WERI-Rb-1 (cell line): ENCODE measurements around the gene KSR1.
A peak's percentile ranks its signal among the peaks of the same experiment; 100 is the strongest.

Experiments
- DNase-seq: peaks from one replicate; pipeline ENCODE4 v3.0.0-alpha.2; 2020
- H3K27ac ChIP-seq: fragments of 250-450 bp; sonication (Bioruptor Pico); 2 replicates; pipeline ENCODE4 v1.5.1; 2020; ENCODE audit warnings: mild to moderate bottlenecking, moderate library complexity
- H3K27me3 ChIP-seq: fragments of 250-450 bp; sonication (Bioruptor Pico); 2 replicates; pipeline ENCODE4 v1.5.1; 2021; ENCODE audit warnings: mild to moderate bottlenecking, low read depth, moderate library complexity; ENCODE audit not compliant: insufficient read depth, severe bottlenecking
- H3K36me3 ChIP-seq: fragments of 250-450 bp; sonication (Bioruptor Pico); 2 replicates; pipeline ENCODE4 v1.5.1; 2020; ENCODE audit warnings: mild to moderate bottlenecking, moderate library complexity
- H3K4me3 ChIP-seq: 2 replicates; pipeline ENCODE4 v1.5.1; 2011; ENCODE audit warnings: low read depth, mild to moderate bottlenecking, control low read depth, low read length
- H3K9me3 ChIP-seq: fragments of 250-450 bp; sonication (Bioruptor Pico); 2 replicates; pipeline ENCODE4 v1.5.1; 2021; ENCODE audit warnings: mild to moderate bottlenecking, moderate library complexity; ENCODE audit not compliant: severe bottlenecking
- CTCF ChIP-seq: IDR thresholded peaks from 2 replicates; pipeline ENCODE4 v1.5.1; 2011; ENCODE audit warnings: low read depth, mild to moderate bottlenecking, control low read depth, inconsistent platforms, low read length

KSR1 gene

DNA sequence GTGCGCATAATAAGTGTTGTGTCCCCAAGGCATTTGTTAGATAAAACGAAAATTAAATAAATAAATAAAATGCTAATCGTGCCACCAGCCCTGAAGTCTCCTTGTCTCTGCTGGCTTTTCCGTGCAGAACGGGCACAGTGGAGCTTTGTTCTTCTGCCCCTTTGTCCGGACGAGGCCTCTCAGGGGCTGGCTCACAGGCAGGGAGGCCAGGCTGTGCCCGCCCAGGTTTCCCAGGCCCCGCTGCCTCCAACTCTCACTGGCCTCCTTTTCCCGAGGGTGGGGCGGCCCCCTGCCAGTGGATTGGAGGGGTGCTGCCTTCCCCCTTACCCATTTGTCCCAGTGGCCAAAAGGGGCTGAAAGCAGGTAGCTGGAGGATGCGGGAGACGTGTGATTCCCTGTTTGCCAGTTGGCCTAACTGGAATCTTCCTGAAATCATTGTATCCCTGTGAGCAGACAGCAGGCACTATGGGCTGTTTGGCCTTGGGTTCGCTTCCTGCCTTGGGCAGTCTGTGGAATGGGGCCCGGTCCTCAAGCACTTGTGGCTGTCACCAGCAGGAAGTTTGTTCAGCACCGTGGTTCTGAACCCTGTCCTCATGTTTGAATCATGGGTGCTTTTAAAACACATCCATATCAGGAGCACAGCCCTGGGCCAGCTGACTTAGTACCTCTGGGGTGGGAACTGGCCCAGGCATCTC, 64.4 kb downstream of the KSR1 start:
- DNase-seq = no peak
- H3K9me3 ChIP-seq = no peaks in the 10 kb centered on the region
- no peaks in the 10 kb centered on the region for H3K36me3 ChIP-seq
- peak overlapping the region; percentile 63 for H3K27ac ChIP-seq
- no peak overlapping the region for H3K4me3 ChIP-seq
- H3K27me3 ChIP-seq = no peaks in the 10 kb centered on the region
- TF ChIP-seq CTCF = no peak

GRCh38 chr17:27521281-27522027, 65.2 kb downstream of the KSR1 start:
- Histone ChIP-seq H3K9me3 (no peaks in the 10 kb centered on the region), H3K27me3 (no peaks in the 10 kb centered on the region), H3K4me3 (no peak overlapping the region), H3K27ac (no peak overlapping the region), H3K36me3 (no peaks in the 10 kb centered on the region)
- peak; percentile 41 for DNase-seq
- TF ChIP-seq CTCF = no peak

DNA sequence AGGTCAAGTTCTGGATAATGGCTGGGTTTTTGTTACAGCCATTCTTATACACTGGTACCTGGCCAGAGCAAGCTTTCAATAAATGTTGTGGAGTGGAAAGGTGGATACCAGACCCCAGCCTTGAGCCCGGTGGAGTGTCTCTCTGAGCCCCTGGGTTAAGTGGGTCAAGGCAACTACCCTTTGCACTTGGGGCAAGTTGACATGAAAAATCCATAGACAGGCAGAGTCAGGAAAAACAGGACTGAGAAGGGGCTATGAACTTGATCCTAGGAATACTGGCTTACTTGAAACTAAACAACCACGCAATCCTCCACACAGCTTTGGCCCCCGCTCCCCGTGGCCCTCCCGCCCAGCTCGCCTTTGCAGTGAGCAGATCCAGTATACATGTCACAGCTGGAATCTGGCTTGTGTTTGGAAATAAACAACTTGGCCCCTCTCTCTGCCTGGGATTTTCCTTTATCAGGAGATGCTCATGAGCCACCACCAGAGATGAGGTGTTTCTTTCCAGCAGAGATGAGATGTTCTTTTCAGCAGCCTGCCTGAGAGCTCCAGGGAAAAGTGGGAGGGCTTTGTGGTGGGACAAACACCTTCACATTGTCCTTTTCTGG, 65.9 kb downstream of the KSR1 start:
- no peak for DNase-seq
- no peaks in the 10 kb centered on the region for H3K36me3 ChIP-seq
- TF ChIP-seq CTCF = no peak
- H3K4me3 ChIP-seq = no peak overlapping the region
- no peaks in the 10 kb centered on the region for H3K9me3 ChIP-seq
- no peaks in the 10 kb centered on the region for H3K27me3 ChIP-seq
- H3K27ac ChIP-seq = no peak overlapping the region

- Histone ChIP-seq H3K27me3 (no peaks in the 10 kb centered on the region), H3K4me3 (no peak overlapping the region), H3K9me3 (no peaks in the 10 kb centered on the region), H3K36me3 (no peaks in the 10 kb centered on the region), H3K27ac (no peak overlapping the region)
- no peak for TF ChIP-seq CTCF
- no peak for DNase-seq
These were observed 67.5 kb downstream of the KSR1 start for GRCh38 chr17:27523712-27524111.

DNA sequence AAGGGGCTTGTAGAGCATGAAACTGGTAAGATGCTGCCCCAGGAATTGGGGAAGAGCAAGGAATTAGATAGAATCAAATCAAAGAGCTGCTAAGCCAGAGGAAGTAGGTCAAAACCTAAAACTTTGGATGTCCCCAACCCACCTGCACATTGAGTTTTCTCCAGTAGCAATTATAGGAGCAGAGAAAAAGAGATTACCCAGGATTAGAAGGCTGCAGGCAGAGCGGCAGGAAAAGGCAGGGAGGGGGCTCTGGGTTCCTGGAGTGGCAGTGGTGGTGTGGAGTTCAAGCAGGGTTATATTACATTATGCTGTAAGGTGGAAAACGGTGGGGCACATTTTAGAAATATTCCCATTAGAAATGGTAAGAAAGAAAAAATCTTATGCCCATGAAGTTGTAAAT, 68.3 kb downstream of the KSR1 start:
- peak; percentile 75 for DNase-seq
- no peak overlapping the region for H3K4me3 ChIP-seq
- H3K9me3 ChIP-seq = no peaks in the 10 kb centered on the region
- H3K36me3 ChIP-seq = no peaks in the 10 kb centered on the region
- no peaks in the 10 kb centered on the region for H3K27me3 ChIP-seq
- H3K27ac ChIP-seq = no peak overlapping the region
- no peak for TF ChIP-seq CTCF
